Stimulated activated CD8-positive, alpha-beta memory T cell treated with anti-CD3 and anti-CD28 coated beads, Interleukin-15, amount 100 ng/mL, for 4 hours (primary cell): Measurements from ENCODE around the gene DAB2.
"Not testable (repeated sequence)": the region's sequence is repeated elsewhere in the genome, so short reads cannot be mapped to it uniquely, and the experiment has no call there.

ENCODE experiments used
- DNase-seq, 2 donors: peaks; one replicate each; pipeline ENCODE4 v3.0.0-alpha.2; 2020; ENCODE audit warnings: low read depth in 2 of 2

Gene DAB2

GRCh38 chr5:39420482-39421145 lies 4.2 kb downstream of the DAB2 start:
- DNase-seq, result no peak

- no peak for DNase-seq
Measured at GRCh38 chr5:39419796-39420195, 5.0 kb downstream of the DAB2 start.

- no peak for DNase-seq
Measured at GRCh38 chr5:39417979-39418378, 6.8 kb downstream of the DAB2 start.

GRCh38 chr5:39415201-39415600 lies 9.6 kb downstream of the DAB2 start:
- DNase-seq, result no peak

GRCh38 chr5:39414426-39414825 lies 10.4 kb downstream of the DAB2 start:
- no peak for DNase-seq

- DNase-seq, result no peak
Measured at GRCh38 chr5:39413771-39414170, 11.0 kb downstream of the DAB2 start.

- DNase-seq, result no peak
Measured at GRCh38 chr5:39412721-39413394, 11.9 kb downstream of the DAB2 start.

- DNase-seq, result no peak
Measured at GRCh38 chr5:39411985-39412384, 12.8 kb downstream of the DAB2 start.

GRCh38 chr5:39411061-39411460 lies 13.7 kb downstream of the DAB2 start:
- DNase-seq, result no peak

GRCh38 chr5:39409033-39409432 lies 15.7 kb downstream of the DAB2 start:
- DNase-seq, result no peak

GRCh38 chr5:39405083-39405843 lies 19.5 kb downstream of the DAB2 start:
- no peak for DNase-seq

- not testable (repeated sequence) for DNase-seq
Measured at GRCh38 chr5:39403761-39404160, 21.0 kb downstream of the DAB2 start.

GRCh38 chr5:39402140-39402539 lies 22.6 kb downstream of the DAB2 start:
- not testable (repeated sequence) for DNase-seq

GRCh38 chr5:39400713-39401578 lies 23.8 kb downstream of the DAB2 start:
- DNase-seq, result no peak

GRCh38 chr5:39399135-39400036 lies 25.4 kb downstream of the DAB2 start:
- DNase-seq, result no peak

- DNase-seq, result no peak
Measured at GRCh38 chr5:39396843-39397242, 27.9 kb downstream of the DAB2 start.

GRCh38 chr5:39395521-39395920 lies 29.3 kb downstream of the DAB2 start:
- no peak for DNase-seq

GRCh38 chr5:39394946-39395345 lies 29.8 kb downstream of the DAB2 start:
- DNase-seq, result no peak

GRCh38 chr5:39390945-39391344 lies 33.8 kb downstream of the DAB2 start:
- no peak for DNase-seq

- DNase-seq, result no peak
Measured at GRCh38 chr5:39387293-39387692, 37.5 kb downstream of the DAB2 start.

GRCh38 chr5:39384271-39384670 lies 40.5 kb downstream of the DAB2 start:
- DNase-seq, result no peak
